Measurements from ENCODE around the gene SORCS3. TPM values are rescaled to one million over a fixed set of nuclear protein-coding genes. Genes with fewer than 3 reads are reported as not detected.

The SORCS3 gene
- total RNA-seq, 1 experiment from 2014 or later, result 0.94 TPM

GRCh38 chr10:104657457-104657856 lies 16.4 kb downstream of the SORCS3 start (continued):
- TF ChIP-seq ESRRA (CRISPR knock-in tag; IDR thresholded peaks at IDR 0.05; ENCODE audit: borderline replicate concordance) (no peak), FOXJ3 (CRISPR knock-in tag; IDR thresholded peaks at IDR 0.05; ENCODE audit: borderline replicate concordance) (no peak), TCF7 (CRISPR knock-in tag; IDR thresholded peaks at IDR 0.05; ENCODE audit: low read depth) (no peak), HMGXB4 (CRISPR knock-in tag; IDR thresholded peaks at IDR 0.05) (no peak), ZNF532 (CRISPR knock-in tag; IDR thresholded peaks at IDR 0.05; ENCODE audit: borderline replicate concordance) (no peak), KAT7 (CRISPR knock-in tag; IDR thresholded peaks at IDR 0.05; ENCODE audit: borderline replicate concordance) (no peak), OVOL2 (CRISPR knock-in tag; IDR thresholded peaks at IDR 0.05; ENCODE audit: borderline replicate concordance) (no peak)

GRCh38 chr10:104658067-104658466 lies 17.0 kb downstream of the SORCS3 start:
- no peaks in the 10 kb centered on the region for H3K36me3 Mint-ChIP-seq
- no peaks in the 10 kb centered on the region for H3K27me3 Mint-ChIP-seq (ENCODE audit: low read depth)
- H3K4me1 Mint-ChIP-seq, result peaks cover 15% of the 10 kb centered on the region
- ATAC-seq (no peak), DNase-seq (ENCODE audit: low spot score) (no peak)
- H3K9me3 Mint-ChIP-seq, result no peaks in the 10 kb centered on the region
- H3K4me3 Mint-ChIP-seq, result no peak overlapping the region
- ChIA-PET CTCF (interaction anchor here (1.0 kb wide), 2 partner anchors 15 to 77 kb away, joined by 3 read pairs; no protein-coding TSS in a partner anchor), POLR2A (no interaction called here)
- H3K27ac Mint-ChIP-seq, result no peak overlapping the region
- TF ChIP-seq IRF2 (CRISPR knock-in tag; IDR thresholded peaks at IDR 0.05; ENCODE audit: borderline replicate concordance, low read depth) (no peak), ZBTB43 (CRISPR knock-in tag; IDR thresholded peaks at IDR 0.05) (no peak), KAT7 (CRISPR knock-in tag; IDR thresholded peaks at IDR 0.05; ENCODE audit: borderline replicate concordance) (no peak), ZNF425 (CRISPR knock-in tag; conservative IDR thresholded peaks at IDR 0.05) (no peak), TEAD4 (CRISPR knock-in tag; IDR thresholded peaks at IDR 0.05) (no peak), RELA (CRISPR knock-in tag; IDR thresholded peaks at IDR 0.05; ENCODE audit: borderline replicate concordance) (no peak), ZBTB21 (CRISPR knock-in tag; IDR thresholded peaks at IDR 0.05; ENCODE audit: borderline replicate concordance) (no peak), MYBL2 (CRISPR knock-in tag; IDR thresholded peaks at IDR 0.05) (no peak), NR3C1 (CRISPR knock-in tag; conservative IDR thresholded peaks at IDR 0.05; ENCODE audit: low read depth) (no peak), ATF2 (CRISPR knock-in tag; IDR thresholded peaks at IDR 0.05; ENCODE audit: borderline replicate concordance, low read depth) (no peak), ZNF416 (CRISPR knock-in tag; IDR thresholded peaks at IDR 0.05) (no peak), OVOL2 (CRISPR knock-in tag; IDR thresholded peaks at IDR 0.05; ENCODE audit: borderline replicate concordance) (no peak), SMAD3 (CRISPR knock-in tag; IDR thresholded peaks at IDR 0.05; ENCODE audit: borderline replicate concordance) (no peak), ERG (CRISPR knock-in tag; IDR thresholded peaks at IDR 0.05) (no peak), E2F5 (CRISPR knock-in tag; IDR thresholded peaks at IDR 0.05) (no peak), JAZF1 (CRISPR knock-in tag; IDR thresholded peaks at IDR 0.05) (no peak), MLX (CRISPR knock-in tag; IDR thresholded peaks at IDR 0.05) (no peak)

All from WTC11 (cell line).